HepG2 (cell line): Measurements from ENCODE around the gene MAN1A1. TPM values are rescaled to one million over a fixed set of nuclear protein-coding genes. Genes with fewer than 3 reads are reported as not detected.

Experiments used
- ATAC-seq: fragments of 200-7000 bp; cut with Tn5 transposase; 3 replicates; pipeline ENCODE4 v1.9.1; 2020; ENCODE audit warnings: mild to moderate bottlenecking, moderate library complexity
- BruUV-seq: library from RNA; stranded (reverse); fragments of 400-500 nt; replicated peaks from 2 replicates; lab custom pipeline; 2021; lab: Mats Ljungman, UMichigan
- CTCF ChIA-PET: fragments of 300-600 bp; formaldehyde crosslinking; extraction: SDS; loops from one replicate; lab custom pipeline; 2021; ENCODE audit warnings: low total read pairs, inconsistent platforms, low intra/inter-chr PET ratio; lab: Yijun Ruan, JAX
- POLR2A ChIA-PET: fragments of 350-600 bp; sonication (Branson Sonifier 250); formaldehyde crosslinking; loops from one replicate; lab custom pipeline; 2020; ENCODE audit warnings: antibody characterized with exemption, inconsistent platforms; lab: Yijun Ruan, JAX
- DNase-seq: peaks from one replicate; pipeline ENCODE4 v3.0.0-alpha.2; 2015; ENCODE audit warnings: low spot score
- FAIRE-seq: peaks from 3 replicates; lab custom pipeline; 2011; peaks lifted over from hg19 to GRCh38; lab: Jason Lieb, UNC
- H2AFZ ChIP-seq: one replicate; pipeline ENCODE4 v1.6.1; 2011; ENCODE audit warnings: low read length, inconsistent platforms
- H3K27ac ChIP-seq: fragments of 300-600 bp; 3 replicates; pipeline ENCODE4 v1.8.0; 2011; ENCODE audit warnings: mixed run types, mild to moderate bottlenecking, mixed read lengths, low read length, inconsistent platforms; ENCODE audit not compliant: insufficient read depth; ENCODE audit errors: extremely low read length
- H3K27me3 ChIP-seq, 2 experiments: fragments of 200-600 bp in 1 of 2; 2 replicates in 1 of 2; 3 replicates in 1 of 2; pipeline versions ENCODE4 v1.6.0 to v1.8.0; 2011; ENCODE audit warnings: low read length in 2 of 2, mild to moderate bottlenecking in 2 of 2, moderate library complexity in 2 of 2, inconsistent platforms in 1 of 2; ENCODE audit not compliant: insufficient read depth in 2 of 2, control insufficient read depth in 1 of 2
- H3K36me3 ChIP-seq, 2 experiments: fragments of 200-600 bp in 1 of 2; replicated peaks in 1 of 2; 2 replicates in 1 of 2; 3 replicates in 1 of 2; pipeline versions ENCODE4 v1.5.1 to v1.8.0; 2011; ENCODE audit warnings: low read length in 2 of 2, inconsistent platforms in 1 of 2; ENCODE audit not compliant: insufficient read depth in 2 of 2, control insufficient read depth in 1 of 2
- H3K4me1 ChIP-seq: 2 replicates; pipeline ENCODE4 v1.5.1; 2012; ENCODE audit warnings: low read length, inconsistent platforms; ENCODE audit not compliant: insufficient read depth
- H3K4me2 ChIP-seq: 2 replicates; pipeline ENCODE4 v1.6.0; 2011; ENCODE audit warnings: low read depth, low read length, inconsistent platforms
- H3K4me3 ChIP-seq, 3 experiments: fragments of 200-600 bp in 1 of 3; sonication (generic), shearing (Covaris generic) in 1 of 3; replicated peaks in 1 of 3; 2 replicates each; pipeline ENCODE4 v1.5.1; 2011 to 2016; ENCODE audit warnings: low read length in 3 of 3, inconsistent platforms in 2 of 3, low read depth in 2 of 3, mild to moderate bottlenecking in 2 of 3, control low read depth in 1 of 3, mixed read lengths in 1 of 3; ENCODE audit not compliant: insufficient read depth in 1 of 3
- H3K79me2 ChIP-seq: one replicate; pipeline ENCODE4 v1.6.1; 2011; ENCODE audit warnings: low read length, inconsistent platforms; ENCODE audit not compliant: insufficient read depth
- H3K9ac ChIP-seq: 2 replicates; pipeline ENCODE4 v1.6.0; 2011; ENCODE audit warnings: mild to moderate bottlenecking, low read depth, low read length, inconsistent platforms; ENCODE audit not compliant: insufficient read depth
- H3K9me3 ChIP-seq: 2 replicates; pipeline ENCODE4 v1.5.1; 2012; ENCODE audit warnings: mild to moderate bottlenecking, low read length
- H4K20me1 ChIP-seq: 2 replicates; pipeline ENCODE4 v1.6.0; 2011; ENCODE audit warnings: inconsistent platforms, mild to moderate bottlenecking, low read length, moderate library complexity; ENCODE audit not compliant: insufficient read depth
- EP300 ChIP-seq, 3 experiments: sonication (generic) in 1 of 3; formaldehyde crosslinking in 1 of 3; IDR thresholded peaks; 2 replicates each; pipeline versions ENCODE4 v1.5.1 to v1.6.1; 2011 to 2020; ENCODE audit warnings: low read depth in 2 of 3, low read length in 2 of 3, borderline replicate concordance in 1 of 3, improper control_type of control experiment in 1 of 3, mild to moderate bottlenecking in 1 of 3, missing genetic modification reagents in 1 of 3, moderate library complexity in 1 of 3
- FOSL2 ChIP-seq: sonication (generic); formaldehyde crosslinking; IDR thresholded peaks from 2 replicates; pipeline ENCODE4 v1.4.0; 2020; ENCODE audit warnings: missing genetic modification reagents
- FOXO1 ChIP-seq: sonication (generic); formaldehyde crosslinking; IDR thresholded peaks from 2 replicates; pipeline ENCODE4 v1.4.0; 2020; ENCODE audit warnings: missing genetic modification reagents
- GTF2F1 ChIP-seq: fragments of 150-350 bp; IDR thresholded peaks from 2 replicates; pipeline ENCODE4 v1.6.1; 2014; ENCODE audit warnings: low read length
- GZF1 ChIP-seq: sonication (generic); formaldehyde crosslinking; IDR thresholded peaks from 2 replicates; pipeline ENCODE4 v1.5.1; 2020; ENCODE audit warnings: mild to moderate bottlenecking, missing genetic modification reagents
- HNF1B ChIP-seq: sonication (generic); formaldehyde crosslinking; IDR thresholded peaks from 2 replicates; pipeline ENCODE4 v1.5.1; 2020; ENCODE audit warnings: mild to moderate bottlenecking, moderate library complexity, missing genetic modification reagents
- MIER2 ChIP-seq: IDR thresholded peaks from 2 replicates; pipeline ENCODE4 v1.6.1; 2016; ENCODE audit warnings: missing biosample characterization, missing genetic modification reagents
- PBX2 ChIP-seq: IDR thresholded peaks from 2 replicates; pipeline ENCODE4 v1.6.1; 2016; ENCODE audit warnings: control low read depth
- RARG ChIP-seq: sonication (generic); formaldehyde crosslinking; IDR thresholded peaks from 2 replicates; pipeline ENCODE4 v1.4.0; 2020; ENCODE audit warnings: low read depth, mild to moderate bottlenecking, missing genetic modification reagents
- RBFOX2 ChIP-seq: fragments of 200-400 bp; formaldehyde crosslinking; IDR thresholded peaks from 2 replicates; pipeline ENCODE4 v1.6.1; 2017; ENCODE audit warnings: low read depth, mild to moderate bottlenecking, low read length
- SAP130 ChIP-seq: IDR thresholded peaks from 2 replicates; pipeline ENCODE4 v1.6.1; 2016; ENCODE audit warnings: low read depth
- SRF ChIP-seq: IDR thresholded peaks from 2 replicates; pipeline ENCODE4 v1.6.1; 2011; ENCODE audit warnings: mild to moderate bottlenecking, low read depth, low read length, moderate library complexity
- ZNF256 ChIP-seq: sonication (generic); formaldehyde crosslinking; conservative IDR thresholded peaks from 2 replicates; pipeline ENCODE4 v1.4.0; 2020; ENCODE audit warnings: missing genetic modification reagents
- ZNF382 ChIP-seq: sonication (generic); formaldehyde crosslinking; IDR thresholded peaks from 2 replicates; pipeline ENCODE4 v1.5.0; 2020; ENCODE audit warnings: missing genetic modification reagents, mild to moderate bottlenecking, borderline replicate concordance
- ZNF503 ChIP-seq: sonication (generic); formaldehyde crosslinking; IDR thresholded peaks from 2 replicates; pipeline ENCODE4 v1.4.0; 2020; ENCODE audit warnings: missing genetic modification reagents
- ZNF549 ChIP-seq: sonication (generic); formaldehyde crosslinking; IDR thresholded peaks from 2 replicates; pipeline ENCODE4 v1.5.0; 2020; ENCODE audit warnings: missing genetic modification reagents
- ZSCAN29 ChIP-seq: sonication (generic); formaldehyde crosslinking; conservative IDR thresholded peaks from 2 replicates; pipeline ENCODE4 v1.4.0; 2020; ENCODE audit warnings: mild to moderate bottlenecking, missing genetic modification reagents
- WGBS: methylation state at CpG from one replicate; pipeline ENCODE4 v1.1.6; 2017; ENCODE audit warnings: low lambda C conversion rate; 5-methylcytosine and 5-hydroxymethylcytosine counted together
- in situ Hi-C: cut with HindIII; loops from 2 replicates; pipeline ENCODE4 v1.10.0; 2017; ENCODE audit warnings: low pct_unique_long_range_greater_than_20kb; ENCODE audit not compliant: extremely low pct_ligation_motif_present
- intact Hi-C: fragments of 100-400 bp; cut with micrococcal nuclease; formaldehyde crosslinking; loops from one replicate; pipeline ENCODE4 v1.10.0; 2022; ENCODE audit not compliant: unreplicated experiment
- polyA plus RNA-seq, 8 experiments: library from polyadenylated mRNA; depleted of rRNA in 3 of 8; stranded (reverse) in 7 of 8; unstranded in 1 of 8; fragments of >200 nt; fragmentation: Illumina TruSeq in 4 of 8; extraction: Trizol in 4 of 8; gene quantifications; 2 replicates each; pipeline versions ENCODE4 v1.2.1 to v1.2.3, GENCODE V29; 2011 to 2016; ENCODE audit warnings: low read depth in 4 of 8, missing spikeins in 1 of 8, mixed read lengths in 1 of 8; ENCODE audit not compliant: insufficient read depth in 1 of 8
- total RNA-seq, 5 experiments: library from RNA; depleted of rRNA; stranded (reverse); fragments of >200 nt; fragmentation: Illumina TruSeq; extraction: Trizol; gene quantifications; 2 replicates each; pipeline ENCODE4 v1.2.3, GENCODE V29; 2016; ENCODE audit warnings: low read depth in 1 of 5
- TF ChIP-seq, protein P1 (sequence below): sonication (generic); formaldehyde crosslinking; IDR thresholded peaks from 2 replicates; pipeline ENCODE4 v1.4.0; 2020; ENCODE audit warnings: missing genetic modification reagents, mild to moderate bottlenecking, borderline replicate concordance
- TF ChIP-seq, protein P2 (sequence below): sonication (generic); formaldehyde crosslinking; IDR thresholded peaks from 2 replicates; pipeline ENCODE4 v1.4.0; 2020; ENCODE audit warnings: missing genetic modification reagents

The MAN1A1 gene
- total and polyA plus RNA-seq, 2 of the 13 experiments (the other 11 are each of a cell fraction or from before 2014, with no cell fraction given), result 156 to 236 TPM

- FAIRE-seq, result no peak
- peak; percentile 90 for DNase-seq
- Histone ChIP-seq H3K79me2 (no peaks in the 10 kb centered on the region), H3K36me3 (no peaks in the 10 kb centered on the region), H3K9ac (no peak overlapping the region), H4K20me1 (no peaks in the 10 kb centered on the region), H2AFZ (no peak overlapping the region), H3K4me2 (peak overlapping the region; percentile 68), H3K27me3 (no peaks in the 10 kb centered on the region), H3K9me3 (no peaks in the 10 kb centered on the region), H3K4me1 (peaks cover 43% of the 10 kb centered on the region), H3K27ac (peak overlapping the region; percentile 37), H3K4me3 (no peak overlapping the region)
- ChIA-PET CTCF (interaction anchor here (0.8 to 2.3 kb wide), 6 partner anchors 17 to 848 kb away, joined by 3 to 11 read pairs (median 3); partner anchors contain the start of gene MCM9), POLR2A (interaction anchor here (0.9 to 2.2 kb wide), 4 partner anchors 17 to 217 kb away, joined by 3 to 13 read pairs (median 7); no protein-coding TSS in a partner anchor)
- BruUV-seq, result no TSS peak
- in situ Hi-C loops, result loop anchor here (25.0 kb wide), 2 partner anchors 607 to 857 kb away; no protein-coding TSS in a partner anchor
- intact Hi-C loops, result loop anchor here (1.0 to 5.0 kb wide), 5 partner anchors 17 to 217 kb away; partner anchors contain the start of gene MAN1A1
- 7% methylated on average over 2 of the region's 2 CpGs for WGBS
- peak; percentile 83 for ATAC-seq
- peak; percentile 72 for TF ChIP-seq SAP130 (CRISPR knock-in tag)
- TF ChIP-seq ZNF549 (CRISPR knock-in tag), result no peak
- TF ChIP-seq GTF2F1, result no peak
- TF ChIP-seq, protein P1, sequence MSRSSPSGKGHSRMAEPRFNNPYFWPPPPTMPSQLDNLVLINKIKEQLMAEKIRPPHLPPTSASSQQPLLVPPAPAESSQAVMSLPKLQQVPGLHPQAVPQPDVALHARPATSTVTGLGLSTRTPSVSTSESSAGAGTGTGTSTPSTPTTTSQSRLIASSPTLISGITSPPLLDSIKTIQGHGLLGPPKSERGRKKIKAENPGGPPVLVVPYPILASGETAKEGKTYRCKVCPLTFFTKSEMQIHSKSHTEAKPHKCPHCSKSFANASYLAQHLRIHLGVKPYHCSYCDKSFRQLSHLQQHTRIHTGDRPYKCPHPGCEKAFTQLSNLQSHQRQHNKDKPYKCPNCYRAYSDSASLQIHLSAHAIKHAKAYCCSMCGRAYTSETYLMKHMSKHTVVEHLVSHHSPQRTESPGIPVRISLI, result peak; percentile 88; the same call in 1 of the 2 replicates
- no peak for TF ChIP-seq ZSCAN29 (CRISPR knock-in tag)
- TF ChIP-seq HNF1B, result no peak
- no peak for TF ChIP-seq ZNF256
- no peak for TF ChIP-seq ZNF382 (CRISPR knock-in tag)
- TF ChIP-seq RBFOX2, result no peak
- peak; percentile 80; the same call in 1 of the 2 replicates for TF ChIP-seq ZNF503 (CRISPR knock-in tag)
- no peak; the same call in 1 of the 2 replicates for TF ChIP-seq RARG (CRISPR knock-in tag)
- peak; percentile 66; the same call in 1 of the 2 replicates for TF ChIP-seq FOXO1
- no peak for TF ChIP-seq SRF
- no peak for TF ChIP-seq GZF1
- TF ChIP-seq, protein P2, sequence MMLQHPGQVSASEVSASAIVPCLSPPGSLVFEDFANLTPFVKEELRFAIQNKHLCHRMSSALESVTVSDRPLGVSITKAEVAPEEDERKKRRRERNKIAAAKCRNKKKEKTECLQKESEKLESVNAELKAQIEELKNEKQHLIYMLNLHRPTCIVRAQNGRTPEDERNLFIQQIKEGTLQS (CRISPR knock-in tag), result peak; percentile 92
- TF ChIP-seq PBX2, result no peak
- TF ChIP-seq MIER2 (CRISPR knock-in tag), result no peak
- peak; percentile 83 to 95 for TF ChIP-seq EP300 (IDR thresholded peaks at IDR 0.05; ENCODE audit: low read depth in 2 of 2, low read length in 2 of 2)
- peak; percentile 50; the same call in 1 of the 2 replicates for TF ChIP-seq EP300 (CRISPR knock-in tag; IDR thresholded peaks at IDR 0.05; ENCODE audit: borderline replicate concordance)
- TF ChIP-seq FOSL2 (CRISPR knock-in tag), result peak; percentile 95
Observed at GRCh38 chr6:119129968-119130484, 219.5 kb downstream of the MAN1A1 start.
